Caco-2 (cell line): Measurements from ENCODE around the gene IQCN. TPM values are rescaled to one million over a fixed set of nuclear protein-coding genes. Genes with fewer than 3 reads are reported as not detected.

Source experiments
- BruUV-seq: library from RNA; stranded (reverse); fragments of 400-500 nt; replicated peaks from 2 replicates; lab custom pipeline; 2021; lab: Mats Ljungman, UMichigan
- CTCF ChIA-PET: fragments of 300-600 bp; sonication (Branson Sonifier 250); formaldehyde crosslinking; loops from one replicate; lab custom pipeline; 2022; ENCODE audit warnings: antibody characterized with exemption; lab: Charles Lee
- POLR2A ChIA-PET: fragments of 300-600 bp; sonication (Branson Sonifier 250); formaldehyde crosslinking; loops from one replicate; lab custom pipeline; 2022; ENCODE audit warnings: antibody characterized with exemption; lab: Charles Lee
- DNase-seq, 2 experiments: peaks; one replicate each; pipeline versions ENCODE4 v3.0.0 to v3.0.0-alpha.2; 2020 to 2022
- H3K27me3 ChIP-seq: replicated peaks from 2 replicates; pipeline ENCODE4 v1.6.0; 2011; ENCODE audit warnings: low read length; ENCODE audit not compliant: control insufficient read depth, insufficient read depth
- H3K36me3 ChIP-seq: 2 replicates; pipeline ENCODE4 v1.5.1; 2011; ENCODE audit warnings: low read length; ENCODE audit not compliant: control insufficient read depth, insufficient read depth
- H3K4me1 ChIP-seq: fragments of 250-450 bp; sonication (Bioruptor Pico); 2 replicates; pipeline ENCODE4 v1.5.1; 2020; ENCODE audit warnings: mild to moderate bottlenecking
- H3K4me3 ChIP-seq: 2 replicates; pipeline ENCODE4 v1.5.1; 2011; ENCODE audit warnings: low read depth, mild to moderate bottlenecking, control low read depth, low read length
- H3K9me3 ChIP-seq: fragments of 250-450 bp; sonication (Bioruptor Pico); 2 replicates; pipeline ENCODE4 v1.5.1; 2020; ENCODE audit warnings: mild to moderate bottlenecking, moderate library complexity
- H3K27ac Mint-ChIP-seq: one replicate; pipeline ENCODE4 v1.8.0; 2022; ENCODE audit warnings: mixed read lengths; ENCODE audit not compliant: unreplicated experiment
- H3K27me3 Mint-ChIP-seq: one replicate; pipeline ENCODE4 v1.8.0; 2022; ENCODE audit warnings: mixed read lengths; ENCODE audit not compliant: insufficient read depth, unreplicated experiment
- H3K36me3 Mint-ChIP-seq: one replicate; pipeline ENCODE4 v1.8.0; 2022; ENCODE audit warnings: mild to moderate bottlenecking, mixed read lengths; ENCODE audit not compliant: insufficient read depth, unreplicated experiment
- H3K4me1 Mint-ChIP-seq: one replicate; pipeline ENCODE4 v1.8.0; 2022; ENCODE audit warnings: low read depth, mixed read lengths; ENCODE audit not compliant: unreplicated experiment
- H3K4me3 Mint-ChIP-seq: one replicate; pipeline ENCODE4 v1.8.0; 2022; ENCODE audit warnings: mild to moderate bottlenecking, moderate library complexity, mixed read lengths; ENCODE audit not compliant: unreplicated experiment
- H3K9me3 Mint-ChIP-seq: one replicate; pipeline ENCODE4 v1.8.0; 2022; ENCODE audit warnings: mixed read lengths; ENCODE audit not compliant: unreplicated experiment
- intact Hi-C: fragments of 100-400 bp; cut with micrococcal nuclease; formaldehyde crosslinking; loops from one replicate; pipeline ENCODE4 v1.10.0; 2022; ENCODE audit not compliant: unreplicated experiment
- total RNA-seq: library from RNA; stranded (reverse); gene quantifications from 2 replicates; pipeline ENCODE4 v1.2.3, GENCODE V29; 2022
- TF ChIP-seq, protein P1 (sequence below), 2 experiments: fragments of 200-600 bp in 1 of 2; IDR thresholded peaks; 1 replicate in 1 of 2; 2 replicates in 1 of 2; pipeline versions ENCODE4 v1.5.1 to v1.8.0; 2011 to 2022; ENCODE audit warnings: antibody characterized with exemption in 1 of 2, control low read depth in 1 of 2, inconsistent platforms in 1 of 2, low read depth in 1 of 2, low read length in 1 of 2, mild to moderate bottlenecking in 1 of 2, moderate library complexity in 1 of 2; ENCODE audit not compliant: insufficient read depth in 1 of 2, severe bottlenecking in 1 of 2, unreplicated experiment in 1 of 2

Gene IQCN
- total RNA-seq, 1 experiment from 2014 or later, result 2.1 TPM

DNA sequence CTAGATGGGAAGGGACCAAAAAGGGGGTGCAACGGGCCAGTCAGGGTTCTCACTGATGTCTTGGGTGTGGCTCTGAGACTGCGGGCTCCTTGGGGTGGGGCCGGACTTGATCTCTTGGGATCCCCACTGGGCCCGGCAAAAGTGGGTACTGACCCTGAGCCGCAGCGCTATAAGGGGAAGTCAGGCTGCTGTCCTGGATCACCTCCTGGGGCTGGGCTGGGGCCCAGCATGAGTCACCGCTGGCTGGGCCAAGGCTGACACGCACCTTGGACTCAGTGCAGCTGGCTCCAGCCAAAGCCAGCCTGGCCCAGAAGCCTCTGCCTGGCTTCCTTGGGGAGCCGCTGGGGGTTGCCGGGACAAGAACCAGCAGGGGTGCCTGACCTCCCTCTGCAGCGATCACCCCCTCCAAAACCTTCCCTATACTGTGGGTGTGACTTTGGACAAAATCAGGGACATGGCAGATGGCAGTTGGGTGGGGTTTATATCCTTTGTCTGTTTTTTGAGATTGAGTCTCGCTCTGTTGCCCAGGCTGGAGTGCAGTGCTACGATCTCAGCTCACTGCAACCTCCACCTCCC lies 617 bp upstream of the IQCN start:
- Histone ChIP-seq H3K4me1 (peaks cover 30% of the 10 kb centered on the region), H3K36me3 (peaks cover 3% of the 10 kb centered on the region; the same call in 1 of the 2 replicates), H3K27me3 (no peaks in the 10 kb centered on the region), H3K4me3 (no peak overlapping the region), H3K9me3 (no peaks in the 10 kb centered on the region)
- ChIA-PET POLR2A (interaction anchor here (0.6 to 2.8 kb wide), 3 partner anchors 48 to 140 kb away, joined by 6 to 16 read pairs (median 14); partner anchors contain the start of gene LSM4), CTCF (interaction anchor here (0.6 to 1.7 kb wide), 4 partner anchors 54 to 150 kb away, joined by 3 to 8 read pairs (median 6); no protein-coding TSS in a partner anchor)
- TF ChIP-seq, protein P1, sequence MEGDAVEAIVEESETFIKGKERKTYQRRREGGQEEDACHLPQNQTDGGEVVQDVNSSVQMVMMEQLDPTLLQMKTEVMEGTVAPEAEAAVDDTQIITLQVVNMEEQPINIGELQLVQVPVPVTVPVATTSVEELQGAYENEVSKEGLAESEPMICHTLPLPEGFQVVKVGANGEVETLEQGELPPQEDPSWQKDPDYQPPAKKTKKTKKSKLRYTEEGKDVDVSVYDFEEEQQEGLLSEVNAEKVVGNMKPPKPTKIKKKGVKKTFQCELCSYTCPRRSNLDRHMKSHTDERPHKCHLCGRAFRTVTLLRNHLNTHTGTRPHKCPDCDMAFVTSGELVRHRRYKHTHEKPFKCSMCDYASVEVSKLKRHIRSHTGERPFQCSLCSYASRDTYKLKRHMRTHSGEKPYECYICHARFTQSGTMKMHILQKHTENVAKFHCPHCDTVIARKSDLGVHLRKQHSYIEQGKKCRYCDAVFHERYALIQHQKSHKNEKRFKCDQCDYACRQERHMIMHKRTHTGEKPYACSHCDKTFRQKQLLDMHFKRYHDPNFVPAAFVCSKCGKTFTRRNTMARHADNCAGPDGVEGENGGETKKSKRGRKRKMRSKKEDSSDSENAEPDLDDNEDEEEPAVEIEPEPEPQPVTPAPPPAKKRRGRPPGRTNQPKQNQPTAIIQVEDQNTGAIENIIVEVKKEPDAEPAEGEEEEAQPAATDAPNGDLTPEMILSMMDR (IDR thresholded peaks at IDR 0.05; ENCODE audit: insufficient read depth in 1 of 2, low read depth in 1 of 2, low read length in 1 of 2, severe bottlenecking in 1 of 2, unreplicated experiment in 1 of 2), result no peak
- Mint-ChIP-seq H3K4me1 (peaks cover 12% of the 10 kb centered on the region), H3K9me3 (no peaks in the 10 kb centered on the region), H3K4me3 (peak overlapping the region; percentile 24), H3K27ac (peak overlapping the region; percentile 59), H3K36me3 (peaks cover 81% of the 10 kb centered on the region), H3K27me3 (peaks cover 6% of the 10 kb centered on the region)
- intact Hi-C loops, result no loop called here
- peak; percentile 73 to 75 for DNase-seq
- BruUV-seq, result no TSS peak

DNA sequence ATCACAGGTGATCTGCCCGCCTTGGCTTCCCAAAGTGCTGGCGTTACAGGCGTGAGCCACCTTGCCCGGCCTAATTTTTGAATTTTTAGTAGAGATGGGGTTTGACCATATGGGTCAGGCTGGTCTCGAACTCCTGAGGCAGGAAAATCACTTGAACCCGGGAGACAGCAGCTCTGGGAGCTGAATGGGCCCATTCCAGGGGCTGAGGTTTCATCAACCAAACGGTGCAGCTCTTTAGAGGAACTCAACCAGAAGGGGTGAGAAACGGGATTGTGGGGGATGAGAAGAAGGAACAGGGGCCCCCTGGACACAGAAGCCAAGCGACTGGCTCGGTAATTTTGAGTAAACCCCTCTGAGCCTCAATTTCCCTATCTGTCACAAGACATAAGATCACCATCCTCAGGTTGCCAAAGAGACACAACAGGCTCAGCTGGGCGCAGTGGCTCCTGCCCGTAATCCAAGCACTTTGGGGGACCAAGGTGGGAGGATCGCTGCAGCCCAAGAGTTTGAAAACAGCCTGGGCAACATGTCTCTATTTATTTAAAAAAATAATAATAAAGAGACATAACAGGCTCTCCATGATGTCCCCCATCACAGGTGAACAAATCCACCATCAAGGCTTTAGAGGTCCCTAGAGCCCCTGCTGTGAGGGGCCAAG lies 562 bp downstream of the IQCN start:
- Histone ChIP-seq H3K9me3 (no peaks in the 10 kb centered on the region), H3K36me3 (peaks cover under 1% of the 10 kb centered on the region; the same call in 1 of the 2 replicates), H3K4me3 (no peak overlapping the region), H3K4me1 (peaks cover 24% of the 10 kb centered on the region), H3K27me3 (no peaks in the 10 kb centered on the region)
- ChIA-PET CTCF (no interaction called here), POLR2A (no interaction called here)
- H3K27me3 Mint-ChIP-seq, result no peaks in the 10 kb centered on the region
- H3K4me3 Mint-ChIP-seq, result no peak overlapping the region
- TF ChIP-seq, protein P1 (IDR thresholded peaks at IDR 0.05; ENCODE audit: insufficient read depth in 1 of 2, low read depth in 1 of 2, low read length in 1 of 2, severe bottlenecking in 1 of 2, unreplicated experiment in 1 of 2), result no peak
- intact Hi-C loops, result no loop called here
- no peak for DNase-seq
- peaks cover 81% of the 10 kb centered on the region for H3K36me3 Mint-ChIP-seq
- H3K27ac Mint-ChIP-seq, result no peak overlapping the region
- peaks cover under 1% of the 10 kb centered on the region for H3K4me1 Mint-ChIP-seq
- no peaks in the 10 kb centered on the region for H3K9me3 Mint-ChIP-seq
- no TSS peak for BruUV-seq

DNA sequence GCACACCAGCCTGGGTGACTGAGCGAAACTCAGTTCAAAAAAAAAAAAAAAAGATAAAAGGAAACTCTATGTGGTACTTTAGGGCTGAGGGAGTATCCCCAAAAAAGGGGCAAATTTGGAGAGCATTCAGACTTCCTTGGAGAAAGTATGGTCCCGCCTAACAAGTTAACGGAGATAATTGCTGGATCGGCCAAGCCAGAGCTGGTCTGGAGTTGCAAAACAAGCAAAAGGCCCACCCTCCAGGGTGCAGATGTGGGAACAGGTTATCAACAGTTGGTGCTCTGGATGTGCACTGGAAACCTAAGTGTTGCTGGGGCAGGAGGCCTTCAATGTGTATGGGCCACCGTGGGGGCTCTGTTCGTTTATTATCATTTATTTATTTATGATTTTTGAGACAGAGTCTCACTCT lies 2.8 kb downstream of the IQCN start:
- intact Hi-C loops, result no loop called here
- H3K4me3 Mint-ChIP-seq, result no peak overlapping the region
- no TSS peak for BruUV-seq
- DNase-seq, result no peak
- peaks cover 66% of the 10 kb centered on the region for H3K36me3 Mint-ChIP-seq
- TF ChIP-seq, protein P1 (IDR thresholded peaks at IDR 0.05; ENCODE audit: insufficient read depth in 1 of 2, low read depth in 1 of 2, low read length in 1 of 2, severe bottlenecking in 1 of 2, unreplicated experiment in 1 of 2), result no peak
- ChIA-PET CTCF (interaction anchor here (0.7 to 1.4 kb wide), 3 partner anchors 8 to 51 kb away, joined by 3 to 6 read pairs (median 4); no protein-coding TSS in a partner anchor), POLR2A (interaction anchor here (1.2 kb wide), 1 partner anchor 10 kb away, joined by 6 read pairs; the partner anchor contains the start of gene JUND)
- H3K4me1 Mint-ChIP-seq, result no peaks in the 10 kb centered on the region
- Histone ChIP-seq H3K36me3 (no peaks in the 10 kb centered on the region; the same call in 1 of the 2 replicates), H3K4me3 (no peak overlapping the region), H3K9me3 (no peaks in the 10 kb centered on the region), H3K4me1 (peaks cover 17% of the 10 kb centered on the region), H3K27me3 (no peaks in the 10 kb centered on the region)
- no peaks in the 10 kb centered on the region for H3K27me3 Mint-ChIP-seq
- no peak overlapping the region for H3K27ac Mint-ChIP-seq
- no peaks in the 10 kb centered on the region for H3K9me3 Mint-ChIP-seq
